GM19328 (cell line): ENCODE results near the gene MTR.
"Not testable (repeated sequence)": the region's sequence is repeated elsewhere in the genome, so short reads cannot be mapped to it uniquely, and the experiment has no call there.

Experiments
- ATAC-seq: cut with Tn5 transposase; IDR thresholded peaks from one replicate; pipeline ENCODE4 v1.9.1; 2021; ENCODE audit warnings: mild to moderate bottlenecking, moderate library complexity; ENCODE audit not compliant: unreplicated experiment

The MTR gene

DNA sequence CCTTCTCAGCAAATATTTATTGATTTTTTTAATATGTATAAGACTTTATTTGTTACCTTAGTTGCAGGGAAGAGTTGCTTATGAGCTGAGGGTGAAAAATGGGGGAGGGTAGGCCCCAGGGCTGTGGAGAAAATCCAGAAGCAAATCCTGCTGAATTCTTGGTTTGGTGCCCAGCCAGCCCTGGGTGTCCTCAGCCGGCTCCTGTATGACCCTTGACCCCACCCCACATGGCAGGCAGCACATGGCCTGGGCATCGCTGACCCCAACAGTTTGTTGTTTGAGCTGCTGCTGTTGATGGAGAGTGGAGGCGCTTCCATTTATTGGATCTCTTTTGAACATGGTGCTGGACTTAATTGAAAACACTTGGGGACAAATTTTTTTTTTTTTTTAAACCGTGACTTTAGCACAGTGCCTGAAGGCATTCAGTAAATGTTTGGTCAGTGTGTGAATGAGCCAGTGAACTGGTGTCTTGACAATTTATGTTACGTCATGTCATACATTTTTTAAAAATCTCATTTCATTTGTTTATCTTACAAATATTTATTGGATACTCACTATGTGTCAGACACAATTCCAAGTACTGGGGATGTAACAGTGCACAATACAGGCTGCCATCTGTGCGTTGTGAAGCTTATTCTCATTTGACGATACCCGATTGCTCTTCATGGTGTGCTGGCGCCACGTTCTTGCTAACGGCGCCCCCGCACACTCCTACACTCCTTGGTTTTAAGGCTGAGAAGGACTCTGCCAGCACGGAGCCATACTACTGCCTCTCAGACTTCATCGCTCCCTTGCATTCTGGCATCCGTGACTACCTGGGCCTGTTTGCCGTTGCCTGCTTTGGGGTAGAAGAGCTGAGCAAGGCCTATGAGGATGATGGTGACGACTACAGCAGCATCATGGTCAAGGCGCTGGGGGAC lies 98.8 kb downstream of the MTR start:
- ATAC-seq, result no peak

DNA sequence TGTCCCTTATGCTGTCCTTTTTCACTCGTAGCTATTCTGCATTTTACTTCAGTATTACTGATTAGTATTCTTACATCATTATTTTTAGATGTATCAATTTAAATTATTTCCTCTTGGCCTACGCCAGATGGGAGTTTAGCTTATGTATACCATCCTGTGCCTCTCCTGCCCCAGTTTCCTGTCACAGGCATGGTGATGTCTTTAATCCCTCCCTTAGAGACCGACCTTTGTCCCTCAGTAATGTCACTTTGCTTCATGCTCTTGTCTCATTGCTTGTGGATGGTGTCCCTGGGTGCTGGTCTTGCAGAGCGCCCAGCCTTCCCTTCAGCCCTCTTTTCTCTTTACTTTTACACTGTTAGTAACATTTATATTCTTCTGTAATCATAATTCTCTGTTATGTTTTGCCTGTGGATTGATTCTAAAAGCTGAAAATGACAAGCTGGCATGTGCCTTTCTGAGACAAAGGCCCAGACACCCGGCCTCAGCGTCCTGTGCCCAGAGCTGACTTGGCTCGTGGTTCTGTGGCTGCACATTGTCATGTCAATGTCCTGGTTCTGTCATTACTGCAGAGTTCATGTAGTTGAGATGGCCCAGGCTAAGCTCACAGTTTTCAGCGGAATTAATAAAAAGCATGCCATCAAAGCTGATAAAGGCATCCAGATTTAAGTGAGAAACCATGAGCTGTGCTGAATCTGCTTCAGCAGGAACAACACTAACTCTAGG lies 100.7 kb downstream of the MTR start:
- no peak for ATAC-seq

DNA sequence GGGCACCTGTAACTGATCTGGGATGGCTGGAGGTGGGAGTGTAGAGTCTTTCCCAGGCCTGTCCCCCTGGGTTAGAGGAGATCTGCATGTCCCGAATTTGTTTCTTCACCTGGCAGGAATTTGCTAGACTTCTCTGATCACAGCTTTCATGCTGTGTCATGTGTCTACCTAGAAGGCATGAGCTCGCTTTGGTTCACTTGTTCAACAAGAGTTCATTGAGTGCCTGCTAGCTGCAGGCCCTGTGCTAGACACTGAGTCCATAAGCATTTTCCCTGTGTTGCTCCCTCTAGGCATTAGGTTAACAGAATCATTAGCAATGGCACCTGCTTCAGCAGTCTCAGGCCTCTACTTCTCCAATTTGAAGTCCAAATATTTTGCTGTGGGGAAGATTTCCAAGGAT lies 101.6 kb downstream of the MTR start:
- no peak for ATAC-seq

DNA sequence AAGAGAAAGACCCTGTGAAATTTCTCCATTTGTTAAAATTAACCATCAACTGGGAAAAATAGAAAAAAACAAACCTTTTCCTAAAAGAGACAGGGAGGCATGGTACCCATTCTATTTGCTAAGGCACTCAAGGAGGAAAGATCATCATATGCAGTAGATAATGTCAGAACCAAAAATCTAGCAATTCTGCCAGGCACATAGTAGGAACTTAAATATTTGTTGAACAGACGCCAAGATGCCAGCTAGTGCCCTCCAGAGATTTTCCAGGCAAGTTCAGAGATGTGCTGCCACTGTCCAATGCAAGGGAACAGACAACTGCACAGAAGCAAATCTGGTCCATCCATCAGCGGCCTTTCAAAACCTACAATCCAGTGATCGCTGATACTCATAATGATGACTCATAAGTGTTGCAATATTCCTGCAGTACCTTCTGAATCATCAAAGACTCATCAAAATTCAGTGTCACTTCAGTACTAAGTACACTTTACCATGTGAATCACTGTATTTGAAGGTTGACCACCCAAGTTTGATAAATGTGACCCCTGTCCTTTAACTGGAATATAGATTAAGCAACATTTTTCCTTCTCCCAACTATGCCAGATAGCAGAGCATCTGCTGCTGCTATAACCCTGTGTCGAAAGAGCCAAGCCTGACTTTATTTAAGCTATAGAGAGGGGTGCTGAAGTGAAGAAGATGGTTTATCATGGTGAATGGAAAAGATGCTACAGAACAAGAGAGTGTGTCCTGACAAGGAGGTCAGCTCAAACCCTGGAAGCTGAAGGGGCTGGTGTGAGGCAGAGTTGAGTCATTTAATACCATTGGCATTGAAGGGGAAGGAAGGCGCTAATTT lies 110.0 kb downstream of the MTR start:
- no peak for ATAC-seq

DNA sequence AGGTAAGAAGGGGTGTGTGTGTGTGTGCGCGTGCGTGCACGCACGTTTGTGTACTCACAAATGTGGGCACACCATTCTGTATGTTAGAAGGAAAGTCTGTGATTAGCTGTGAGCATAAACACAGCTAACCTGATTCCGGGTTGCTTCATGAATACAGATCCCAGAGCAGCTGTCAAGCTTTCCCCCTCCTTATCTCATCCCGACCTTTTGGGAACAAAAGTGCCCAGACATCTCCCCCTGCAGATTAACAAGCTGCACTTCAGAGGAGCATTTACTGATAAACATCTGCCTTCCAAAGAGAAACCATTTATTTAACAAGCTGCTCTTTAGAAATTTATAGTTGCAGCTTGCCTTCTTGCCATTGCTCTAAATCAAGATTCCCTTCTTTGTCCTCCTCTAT lies 112.1 kb downstream of the MTR start:
- no peak for ATAC-seq

DNA sequence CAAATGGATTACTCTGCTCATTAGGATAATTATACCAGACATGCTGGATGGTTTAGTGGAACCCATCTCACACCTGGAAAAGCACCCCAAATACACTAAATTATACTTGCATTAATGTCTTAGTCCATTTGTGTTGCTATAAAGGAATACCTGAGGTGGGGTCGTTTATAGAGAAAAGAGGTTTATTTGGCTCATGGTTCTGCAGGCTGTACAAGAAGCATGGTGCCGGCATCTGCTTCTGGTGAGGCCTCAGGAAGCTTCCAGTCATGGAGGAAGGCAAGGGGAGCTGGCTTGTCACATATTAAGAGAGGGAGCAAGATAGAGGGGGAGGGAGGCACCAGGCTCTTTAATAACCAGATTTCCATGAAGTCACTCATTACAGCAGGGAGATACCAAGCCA lies 113.6 kb downstream of the MTR start:
- ATAC-seq, result no peak

DNA sequence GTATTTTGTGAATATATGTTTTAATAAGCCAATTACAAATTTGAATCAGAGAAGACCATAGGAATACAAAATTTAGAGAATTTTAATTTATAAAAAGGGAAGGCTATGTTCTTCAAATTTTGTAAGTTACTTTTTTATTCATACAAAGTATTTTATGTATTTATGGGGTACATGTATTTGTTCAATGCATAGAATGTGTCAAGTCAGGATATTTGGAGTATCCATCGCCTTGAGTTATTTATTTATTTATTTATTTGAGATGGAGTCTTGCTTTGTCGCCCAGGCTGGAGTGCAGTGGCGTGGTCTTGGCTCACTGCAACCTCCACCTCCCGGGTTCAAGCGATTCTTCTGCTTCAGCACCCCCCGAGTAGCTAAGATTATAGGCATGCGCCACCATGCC lies 116.0 kb downstream of the MTR start:
- not testable (repeated sequence) for ATAC-seq

DNA sequence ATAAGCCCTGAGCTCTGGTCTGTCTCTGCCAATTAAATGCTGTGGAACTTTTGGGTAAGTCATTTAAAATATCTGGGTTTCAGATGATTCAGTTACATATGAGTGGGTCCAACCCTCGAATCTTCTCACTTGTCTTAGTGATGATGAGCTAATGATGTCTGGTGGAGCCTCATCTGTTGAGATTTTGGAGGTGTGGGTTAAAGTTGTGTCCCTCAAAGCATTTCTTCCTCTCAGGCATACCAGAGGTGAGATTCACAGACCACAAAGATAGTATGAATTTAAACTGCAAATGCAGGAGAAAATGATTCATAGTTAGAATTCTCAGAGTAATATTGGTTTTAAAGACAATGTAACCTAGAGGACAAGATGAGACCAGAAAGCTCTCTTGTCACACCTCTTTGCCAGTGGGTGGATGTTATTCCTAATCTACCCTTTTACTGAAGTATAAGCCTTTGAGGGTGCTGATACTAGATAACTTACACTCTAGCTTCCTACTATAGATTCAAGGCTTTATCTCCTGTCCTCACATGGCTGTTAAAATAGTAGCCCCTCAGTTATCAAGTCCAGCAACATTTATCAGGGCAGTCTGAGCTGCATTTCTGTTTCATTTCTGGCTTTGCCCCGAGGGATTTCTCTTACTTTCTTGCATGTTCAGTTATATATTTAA lies 118.4 kb downstream of the MTR start:
- ATAC-seq, result no peak

DNA sequence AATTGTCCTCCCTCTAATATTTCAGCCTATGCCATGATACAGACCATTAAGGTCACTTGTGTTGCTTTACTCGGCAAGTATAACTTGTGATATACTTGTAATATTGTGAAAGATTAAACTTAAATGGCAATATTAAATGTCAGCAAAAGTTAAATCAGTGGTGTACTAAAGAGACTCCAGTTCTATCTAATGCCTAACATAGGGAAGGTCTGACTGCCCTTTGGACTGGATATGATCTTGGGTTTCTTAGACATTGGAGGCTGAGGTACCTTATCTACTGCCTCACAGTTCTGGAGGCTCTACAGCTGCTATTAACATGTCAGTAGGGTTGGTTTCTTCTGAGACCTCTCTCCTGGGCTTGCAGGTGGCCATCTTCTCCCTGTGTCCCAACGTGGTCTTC lies 119.3 kb downstream of the MTR start:
- no peak for ATAC-seq

DNA sequence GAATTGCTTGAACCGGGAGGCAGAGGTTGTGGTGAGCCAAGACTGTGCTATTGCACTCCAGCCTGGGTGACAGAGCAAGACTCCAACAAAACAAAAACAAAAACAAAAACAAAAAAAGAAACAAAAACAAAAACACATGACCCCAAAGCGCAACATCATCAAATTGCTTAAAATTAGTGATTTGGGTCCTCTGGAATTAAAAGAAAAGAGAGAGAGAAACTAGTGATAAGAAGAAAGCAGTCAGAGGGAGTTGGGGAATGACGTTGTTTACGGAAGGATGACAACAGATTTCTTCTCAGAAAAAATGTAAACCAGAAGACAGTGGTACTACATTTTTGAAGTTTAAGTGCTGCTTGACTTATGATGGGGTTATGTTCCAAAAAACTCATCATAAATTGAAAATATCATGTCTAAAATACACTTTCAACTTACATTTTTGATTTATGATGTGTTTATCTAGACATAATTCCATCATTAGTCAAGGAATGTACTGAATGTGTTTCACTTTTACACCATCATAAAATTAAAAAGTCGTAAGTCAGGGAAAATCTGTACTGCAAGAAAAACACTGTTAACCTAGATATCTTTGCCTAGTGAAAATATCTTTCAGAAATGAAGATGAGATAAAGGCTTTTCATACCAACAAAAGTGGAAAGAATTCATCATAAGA lies 121.2 kb downstream of the MTR start:
- no peak for ATAC-seq

DNA sequence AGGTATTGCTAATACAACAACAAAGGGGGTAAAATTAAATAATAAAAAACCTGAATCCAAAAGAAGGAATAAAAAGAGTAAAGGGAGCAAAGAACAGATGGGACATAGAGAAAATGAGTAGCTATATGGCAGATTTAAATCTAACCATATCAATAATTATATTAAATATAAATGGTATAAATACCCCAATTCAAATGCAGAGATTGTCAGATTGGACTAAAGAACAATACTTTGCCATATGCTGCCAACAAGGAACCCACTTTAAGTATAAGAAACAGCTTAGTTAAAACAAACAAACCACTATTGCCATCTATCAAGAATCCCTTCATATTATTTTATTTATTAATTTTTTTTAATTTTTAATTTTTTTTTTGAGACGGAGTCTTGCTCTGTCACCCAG lies 122.4 kb downstream of the MTR start:
- no peak for ATAC-seq

DNA sequence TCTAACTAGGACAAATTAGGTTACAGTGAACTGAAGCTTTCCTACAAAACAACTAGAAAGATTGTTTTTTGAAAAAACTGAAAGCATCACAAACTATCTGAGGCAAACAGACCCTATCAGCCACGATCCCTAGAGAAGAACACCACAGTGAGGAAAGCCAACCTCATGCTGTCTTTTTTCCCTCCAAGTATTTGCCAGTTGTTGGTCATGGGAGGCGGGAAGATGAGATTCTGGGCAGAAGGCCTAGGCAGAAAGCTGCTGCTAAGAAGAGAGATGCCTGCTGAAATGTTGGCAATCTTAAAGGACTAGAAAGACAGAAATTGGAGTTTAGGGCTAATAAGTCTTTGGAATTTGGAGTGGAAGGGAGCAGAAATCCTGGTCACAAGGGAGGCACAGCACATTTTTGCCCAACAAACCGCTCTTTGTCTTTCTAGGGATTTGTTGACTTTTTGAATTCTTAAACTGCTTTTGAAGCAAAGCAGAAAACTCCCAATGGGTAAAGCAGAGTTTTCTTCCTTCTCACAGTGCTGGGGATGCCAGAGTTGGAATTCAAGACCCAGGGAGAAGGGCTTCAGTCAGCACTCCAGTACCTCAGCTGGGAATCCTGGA lies 125.3 kb downstream of the MTR start:
- ATAC-seq, result no peak

DNA sequence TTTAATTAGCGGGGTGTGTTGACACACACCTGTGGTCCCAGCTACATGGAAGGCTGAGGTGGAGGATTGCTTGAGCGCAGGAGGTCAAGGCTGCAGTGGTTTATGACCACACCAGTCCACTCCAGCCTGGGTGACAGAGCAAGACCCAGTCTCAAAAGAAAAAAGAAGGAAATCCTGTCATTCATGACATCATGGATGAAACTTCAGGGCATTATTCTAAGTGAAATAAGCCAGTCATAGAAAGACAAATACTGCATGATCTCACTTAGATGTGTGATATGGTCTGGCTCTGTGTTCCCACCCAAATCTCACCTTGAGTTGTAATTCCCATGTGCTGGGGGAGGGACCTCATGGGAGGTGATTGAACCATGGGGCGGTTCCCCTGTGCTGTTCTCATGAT lies 126.5 kb downstream of the MTR start:
- ATAC-seq, result no peak

DNA sequence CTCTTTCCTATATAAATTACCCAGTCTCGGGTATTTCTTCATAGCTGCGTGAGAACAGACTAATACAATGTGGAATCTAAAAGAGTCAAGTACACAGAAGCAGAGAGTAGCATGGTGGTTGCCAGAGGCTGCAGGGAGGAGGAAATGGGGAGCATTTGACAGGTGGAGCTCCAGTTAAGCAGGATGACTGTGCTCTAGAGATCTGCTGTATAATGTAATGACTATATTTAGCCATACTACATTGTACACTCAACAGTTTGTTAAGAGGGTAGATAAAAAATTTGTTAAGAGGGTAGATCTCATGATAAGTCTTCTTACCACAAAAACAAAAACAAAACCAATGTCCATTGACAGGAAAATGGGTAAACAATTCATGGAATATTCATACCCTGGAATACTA lies 127.1 kb downstream of the MTR start:
- no peak for ATAC-seq

DNA sequence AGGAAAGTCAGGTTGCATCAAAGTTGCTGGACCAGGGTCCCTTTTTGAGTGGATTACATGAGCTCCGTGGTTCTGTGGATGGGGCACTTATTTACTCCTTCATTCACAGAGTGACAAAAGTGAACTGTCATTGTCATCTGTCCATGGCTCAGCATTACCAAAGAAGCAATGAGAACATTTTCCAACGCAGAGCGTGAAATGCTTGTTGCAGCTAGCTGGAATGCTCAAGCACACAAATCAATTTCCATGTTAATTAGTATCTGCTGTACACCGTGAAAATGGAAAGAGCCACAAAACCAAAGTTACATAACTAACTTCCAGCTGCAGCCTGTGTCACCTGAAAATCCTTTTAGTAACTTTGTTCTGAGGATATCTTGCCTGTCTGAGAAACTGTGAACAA lies 130.3 kb downstream of the MTR start:
- no peak for ATAC-seq

DNA sequence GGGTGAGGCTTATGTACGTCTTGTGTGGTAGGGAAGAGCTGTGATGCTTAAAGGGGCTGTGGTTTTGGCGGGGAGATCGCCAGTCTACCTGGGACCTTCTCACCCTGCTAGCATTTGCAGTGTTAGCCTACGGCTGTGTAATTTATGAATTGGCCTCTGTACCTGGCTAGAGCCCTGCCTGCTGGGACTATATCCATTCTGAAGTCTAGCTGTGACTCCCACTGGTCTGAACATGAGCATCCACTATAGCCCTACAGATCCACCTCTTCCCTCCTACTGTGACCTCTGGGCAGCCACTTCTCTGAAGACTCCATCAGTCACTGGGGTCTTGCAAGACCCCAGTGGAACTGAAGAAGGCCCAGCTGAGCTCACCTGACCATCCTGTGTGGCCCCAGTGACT lies 135.4 kb downstream of the MTR start:
- ATAC-seq, result no peak

DNA sequence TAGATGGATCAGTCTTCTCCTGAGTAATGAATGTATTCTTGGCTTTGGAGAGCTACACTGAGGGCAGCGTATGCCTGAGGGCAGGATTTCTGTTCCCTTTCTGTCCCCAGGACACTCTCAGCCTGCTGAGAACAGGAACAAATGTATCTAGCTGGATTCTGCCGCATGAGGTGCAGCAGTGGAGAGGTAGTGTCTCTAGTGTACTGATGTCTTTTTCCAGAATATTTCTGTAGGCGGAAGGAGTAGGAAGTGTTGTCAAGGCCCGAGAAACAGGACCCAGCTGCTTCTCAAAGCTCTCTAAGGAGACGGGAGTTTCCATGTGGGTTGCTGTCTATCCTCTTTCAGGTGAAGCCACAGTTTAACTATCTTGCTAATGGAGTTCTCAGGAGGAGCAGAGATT lies 143.7 kb downstream of the MTR start:
- ATAC-seq, result no peak

DNA sequence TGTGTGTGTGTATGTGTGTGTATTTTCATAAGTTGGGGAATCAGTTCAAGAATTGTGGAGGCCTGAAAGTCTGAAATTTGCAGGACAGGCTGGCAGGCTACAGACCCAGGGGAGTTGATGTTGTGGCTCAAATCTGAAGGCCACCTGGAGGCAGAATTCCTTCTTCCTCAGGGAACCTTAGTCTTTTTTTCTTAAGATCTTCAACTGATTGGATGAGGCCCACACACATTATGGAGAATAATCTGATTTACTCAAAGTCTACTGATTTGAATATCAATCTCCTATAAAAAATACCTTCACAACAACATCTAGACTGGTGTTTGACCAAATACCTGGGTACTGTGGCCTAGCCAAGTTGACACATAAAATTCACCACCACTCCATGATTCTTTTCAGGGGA lies 147.3 kb downstream of the MTR start:
- ATAC-seq, result no peak

DNA sequence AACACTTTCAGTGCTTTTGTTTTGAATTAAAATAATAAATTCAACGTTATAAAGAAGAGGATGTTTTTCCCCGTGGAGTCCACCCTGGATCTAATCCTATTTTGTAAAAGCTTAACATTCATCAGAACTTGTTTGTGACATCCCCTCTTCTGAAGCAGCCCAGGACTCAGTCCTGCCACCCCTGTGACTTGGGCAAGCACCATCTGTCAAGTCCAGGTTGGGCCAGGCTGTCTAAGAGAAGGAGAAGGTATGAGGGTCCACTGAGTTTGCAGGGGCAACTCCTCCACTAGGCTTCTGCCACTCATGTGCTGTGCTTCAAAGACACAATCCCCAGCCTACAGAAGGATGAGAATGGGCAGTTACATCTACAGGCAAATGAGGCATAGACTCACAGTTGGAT lies 149.5 kb downstream of the MTR start:
- no peak for ATAC-seq

DNA sequence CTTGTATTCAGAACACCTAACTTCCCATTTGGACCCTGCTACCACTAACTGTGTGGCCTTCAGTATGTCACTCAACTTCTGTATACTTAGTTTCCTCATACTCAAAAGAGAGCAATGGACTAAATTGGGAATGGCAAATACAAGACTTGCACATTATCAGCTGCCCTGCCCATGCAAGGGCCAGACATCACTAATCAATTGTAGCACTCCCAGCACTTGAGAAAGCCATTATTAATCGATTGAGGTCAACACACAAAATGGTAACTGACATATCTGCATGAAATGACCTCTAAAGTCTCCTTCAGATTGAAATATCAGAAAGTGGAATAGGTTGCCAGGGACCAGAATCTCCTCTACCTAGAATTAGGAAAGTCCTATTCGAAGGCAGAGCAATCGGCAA lies 149.9 kb downstream of the MTR start:
- no peak for ATAC-seq
